Measurements from ENCODE around the gene PAX5.

GRCh38 chr9:37040508-37041127, 6.5 kb upstream of the PAX5 start:
- TF ChIP-seq, protein P1, sequence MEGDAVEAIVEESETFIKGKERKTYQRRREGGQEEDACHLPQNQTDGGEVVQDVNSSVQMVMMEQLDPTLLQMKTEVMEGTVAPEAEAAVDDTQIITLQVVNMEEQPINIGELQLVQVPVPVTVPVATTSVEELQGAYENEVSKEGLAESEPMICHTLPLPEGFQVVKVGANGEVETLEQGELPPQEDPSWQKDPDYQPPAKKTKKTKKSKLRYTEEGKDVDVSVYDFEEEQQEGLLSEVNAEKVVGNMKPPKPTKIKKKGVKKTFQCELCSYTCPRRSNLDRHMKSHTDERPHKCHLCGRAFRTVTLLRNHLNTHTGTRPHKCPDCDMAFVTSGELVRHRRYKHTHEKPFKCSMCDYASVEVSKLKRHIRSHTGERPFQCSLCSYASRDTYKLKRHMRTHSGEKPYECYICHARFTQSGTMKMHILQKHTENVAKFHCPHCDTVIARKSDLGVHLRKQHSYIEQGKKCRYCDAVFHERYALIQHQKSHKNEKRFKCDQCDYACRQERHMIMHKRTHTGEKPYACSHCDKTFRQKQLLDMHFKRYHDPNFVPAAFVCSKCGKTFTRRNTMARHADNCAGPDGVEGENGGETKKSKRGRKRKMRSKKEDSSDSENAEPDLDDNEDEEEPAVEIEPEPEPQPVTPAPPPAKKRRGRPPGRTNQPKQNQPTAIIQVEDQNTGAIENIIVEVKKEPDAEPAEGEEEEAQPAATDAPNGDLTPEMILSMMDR (IDR thresholded peaks at IDR 0.05), result no peak
- no peak for TF ChIP-seq POLR2A (IDR thresholded peaks at IDR 0.05)
